Measurements from ENCODE around the gene SFRP2. TPM values are rescaled to one million over a fixed set of nuclear protein-coding genes. Genes with fewer than 3 reads are reported as not detected.

The SFRP2 gene
- total and polyA plus RNA-seq, 4 donors, result 0.08 to 0.09 TPM; not detected in 2

DNA sequence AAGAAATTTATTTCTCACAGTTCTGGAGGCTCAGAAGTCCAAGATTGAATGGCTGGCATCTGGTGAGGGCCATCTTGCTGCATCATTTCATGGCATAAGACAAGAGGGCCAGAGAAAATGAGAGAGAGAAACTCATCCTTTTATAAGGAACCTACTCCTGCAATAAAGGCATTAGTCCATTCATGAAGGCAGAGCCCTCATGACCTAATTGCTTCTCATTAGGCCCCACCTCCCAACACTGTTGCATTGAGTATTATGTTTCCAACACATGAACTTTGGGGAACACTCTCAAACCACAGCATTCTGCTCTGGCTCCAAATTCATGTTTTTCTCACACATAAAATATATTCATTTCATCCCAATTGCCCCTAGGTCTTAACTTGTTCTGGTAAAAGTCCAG, 43.2 kb downstream of the SFRP2 start:
- H3K36me3 ChIP-seq (ENCODE audit: control insufficient read depth in 4 of 4, insufficient read depth in 3 of 4, low read depth in 1 of 4, low read length in 3 of 4), result no peaks in the 10 kb centered on the region
- H3K4me1 ChIP-seq (ENCODE audit: control insufficient read depth in 4 of 4, insufficient read depth in 4 of 4, low read length in 3 of 4), result no peaks in the 10 kb centered on the region
- H3K27ac ChIP-seq (ENCODE audit: low read depth in 1 of 2, low read length in 2 of 2), result no peak overlapping the region

DNA sequence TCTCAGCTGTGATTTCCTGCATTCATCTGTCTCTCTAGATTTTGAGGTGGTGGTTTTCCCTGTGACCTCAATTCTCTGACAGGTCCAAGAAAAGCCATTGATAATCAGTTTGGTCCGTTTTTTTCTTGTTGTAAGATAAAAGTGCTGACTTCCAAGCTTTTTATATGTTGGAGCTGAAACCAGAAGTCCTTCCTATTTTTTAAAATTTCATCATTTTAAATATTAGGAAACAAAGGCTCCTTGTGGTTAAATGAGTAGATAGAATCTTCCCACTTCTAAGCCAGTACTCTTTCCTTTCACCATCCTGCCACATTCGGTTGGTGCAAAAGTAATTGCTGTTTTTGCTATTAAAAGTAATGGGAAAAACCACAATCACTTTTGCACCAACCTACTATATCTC, 47.3 kb downstream of the SFRP2 start:
- H3K27ac ChIP-seq (ENCODE audit: low read depth in 1 of 2, low read length in 2 of 2), result no peak overlapping the region
- WGBS, result 66% methylated on average over 2 of the region's 2 CpGs
- no peaks in the 10 kb centered on the region for H3K27me3 ChIP-seq (ENCODE audit: control insufficient read depth in 4 of 4, insufficient read depth in 4 of 4, low read length in 3 of 4)
- peaks cover 2 to 5% (median 3%) of the 10 kb centered on the region in 4 donors for H3K9me3 ChIP-seq (ENCODE audit: control insufficient read depth in 4 of 4, low read length in 3 of 4)
- no peak overlapping the region for H3K9ac ChIP-seq (ENCODE audit: low read depth in 1 of 2, low read length in 2 of 2)
- DNase-seq (ENCODE audit: low spot score), result no peak
- no peak overlapping the region for H3K4me3 ChIP-seq (ENCODE audit: low read depth in 1 of 3, low read length in 3 of 3)
- no peaks in the 10 kb centered on the region for H3K36me3 ChIP-seq (ENCODE audit: control insufficient read depth in 4 of 4, insufficient read depth in 3 of 4, low read depth in 1 of 4, low read length in 3 of 4)
- H3K4me1 ChIP-seq (ENCODE audit: control insufficient read depth in 4 of 4, insufficient read depth in 4 of 4, low read length in 3 of 4), result no peaks in the 10 kb centered on the region
- TF ChIP-seq HNF4G (IDR thresholded peaks at IDR 0.05), result no peak
- no peak for TF ChIP-seq FOXA1 (IDR thresholded peaks at IDR 0.05)
- no peak for TF ChIP-seq YY1 (IDR thresholded peaks at IDR 0.05)
- TF ChIP-seq, protein P1, sequence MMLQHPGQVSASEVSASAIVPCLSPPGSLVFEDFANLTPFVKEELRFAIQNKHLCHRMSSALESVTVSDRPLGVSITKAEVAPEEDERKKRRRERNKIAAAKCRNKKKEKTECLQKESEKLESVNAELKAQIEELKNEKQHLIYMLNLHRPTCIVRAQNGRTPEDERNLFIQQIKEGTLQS (IDR thresholded peaks at IDR 0.05), result no peak
- TF ChIP-seq EGR1 (IDR thresholded peaks at IDR 0.05; ENCODE audit: low read depth in 2 of 2), result no peak
- no peak for TF ChIP-seq TAF1 (conservative IDR thresholded peaks at IDR 0.05)
- TF ChIP-seq NR2F2 (IDR thresholded peaks at IDR 0.05), result no peak
- no peak for TF ChIP-seq SP1 (IDR thresholded peaks at IDR 0.05)
- TF ChIP-seq HNF4A (conservative IDR thresholded peaks at IDR 0.05), result no peak
- no peak for TF ChIP-seq FOXA2 (IDR thresholded peaks at IDR 0.05)
- no peak for TF ChIP-seq GABPA (IDR thresholded peaks at IDR 0.05 in 1 of 2, conservative IDR thresholded peaks at IDR 0.05 in 1 of 2)
- TF ChIP-seq RAD21 (IDR thresholded peaks at IDR 0.05), result no peak
- TF ChIP-seq, protein P2, sequence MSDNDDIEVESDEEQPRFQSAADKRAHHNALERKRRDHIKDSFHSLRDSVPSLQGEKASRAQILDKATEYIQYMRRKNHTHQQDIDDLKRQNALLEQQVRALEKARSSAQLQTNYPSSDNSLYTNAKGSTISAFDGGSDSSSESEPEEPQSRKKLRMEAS (IDR thresholded peaks at IDR 0.05), result no peak
- TF ChIP-seq JUND (IDR thresholded peaks at IDR 0.05), result no peak
- TF ChIP-seq RXRA (IDR thresholded peaks at IDR 0.05), result no peak
- TF ChIP-seq, protein P3, sequence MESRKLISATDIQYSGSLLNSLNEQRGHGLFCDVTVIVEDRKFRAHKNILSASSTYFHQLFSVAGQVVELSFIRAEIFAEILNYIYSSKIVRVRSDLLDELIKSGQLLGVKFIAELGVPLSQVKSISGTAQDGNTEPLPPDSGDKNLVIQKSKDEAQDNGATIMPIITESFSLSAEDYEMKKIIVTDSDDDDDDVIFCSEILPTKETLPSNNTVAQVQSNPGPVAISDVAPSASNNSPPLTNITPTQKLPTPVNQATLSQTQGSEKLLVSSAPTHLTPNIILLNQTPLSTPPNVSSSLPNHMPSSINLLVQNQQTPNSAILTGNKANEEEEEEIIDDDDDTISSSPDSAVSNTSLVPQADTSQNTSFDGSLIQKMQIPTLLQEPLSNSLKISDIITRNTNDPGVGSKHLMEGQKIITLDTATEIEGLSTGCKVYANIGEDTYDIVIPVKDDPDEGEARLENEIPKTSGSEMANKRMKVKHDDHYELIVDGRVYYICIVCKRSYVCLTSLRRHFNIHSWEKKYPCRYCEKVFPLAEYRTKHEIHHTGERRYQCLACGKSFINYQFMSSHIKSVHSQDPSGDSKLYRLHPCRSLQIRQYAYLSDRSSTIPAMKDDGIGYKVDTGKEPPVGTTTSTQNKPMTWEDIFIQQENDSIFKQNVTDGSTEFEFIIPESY (IDR thresholded peaks at IDR 0.05), result no peak

More for the DNA sequence above, 43.2 kb downstream of the SFRP2 start:
- no peak for TF ChIP-seq TAF1 (conservative IDR thresholded peaks at IDR 0.05)
- TF ChIP-seq NR2F2 (IDR thresholded peaks at IDR 0.05), result no peak
- TF ChIP-seq JUND (IDR thresholded peaks at IDR 0.05), result no peak
- no peak for TF ChIP-seq RAD21 (IDR thresholded peaks at IDR 0.05)
- TF ChIP-seq, protein P2 (IDR thresholded peaks at IDR 0.05), result no peak
- no peak for TF ChIP-seq RXRA (IDR thresholded peaks at IDR 0.05)
- TF ChIP-seq, protein P1 (IDR thresholded peaks at IDR 0.05), result no peak
- TF ChIP-seq FOXA2 (IDR thresholded peaks at IDR 0.05), result no peak
- TF ChIP-seq, protein P4, sequence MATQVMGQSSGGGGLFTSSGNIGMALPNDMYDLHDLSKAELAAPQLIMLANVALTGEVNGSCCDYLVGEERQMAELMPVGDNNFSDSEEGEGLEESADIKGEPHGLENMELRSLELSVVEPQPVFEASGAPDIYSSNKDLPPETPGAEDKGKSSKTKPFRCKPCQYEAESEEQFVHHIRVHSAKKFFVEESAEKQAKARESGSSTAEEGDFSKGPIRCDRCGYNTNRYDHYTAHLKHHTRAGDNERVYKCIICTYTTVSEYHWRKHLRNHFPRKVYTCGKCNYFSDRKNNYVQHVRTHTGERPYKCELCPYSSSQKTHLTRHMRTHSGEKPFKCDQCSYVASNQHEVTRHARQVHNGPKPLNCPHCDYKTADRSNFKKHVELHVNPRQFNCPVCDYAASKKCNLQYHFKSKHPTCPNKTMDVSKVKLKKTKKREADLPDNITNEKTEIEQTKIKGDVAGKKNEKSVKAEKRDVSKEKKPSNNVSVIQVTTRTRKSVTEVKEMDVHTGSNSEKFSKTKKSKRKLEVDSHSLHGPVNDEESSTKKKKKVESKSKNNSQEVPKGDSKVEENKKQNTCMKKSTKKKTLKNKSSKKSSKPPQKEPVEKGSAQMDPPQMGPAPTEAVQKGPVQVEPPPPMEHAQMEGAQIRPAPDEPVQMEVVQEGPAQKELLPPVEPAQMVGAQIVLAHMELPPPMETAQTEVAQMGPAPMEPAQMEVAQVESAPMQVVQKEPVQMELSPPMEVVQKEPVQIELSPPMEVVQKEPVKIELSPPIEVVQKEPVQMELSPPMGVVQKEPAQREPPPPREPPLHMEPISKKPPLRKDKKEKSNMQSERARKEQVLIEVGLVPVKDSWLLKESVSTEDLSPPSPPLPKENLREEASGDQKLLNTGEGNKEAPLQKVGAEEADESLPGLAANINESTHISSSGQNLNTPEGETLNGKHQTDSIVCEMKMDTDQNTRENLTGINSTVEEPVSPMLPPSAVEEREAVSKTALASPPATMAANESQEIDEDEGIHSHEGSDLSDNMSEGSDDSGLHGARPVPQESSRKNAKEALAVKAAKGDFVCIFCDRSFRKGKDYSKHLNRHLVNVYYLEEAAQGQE (IDR thresholded peaks at IDR 0.05), result no peak
- TF ChIP-seq, protein P3 (IDR thresholded peaks at IDR 0.05), result no peak
- TF ChIP-seq FOXA1 (IDR thresholded peaks at IDR 0.05), result no peak
- no peak for TF ChIP-seq HNF4A (conservative IDR thresholded peaks at IDR 0.05)
- TF ChIP-seq YY1 (IDR thresholded peaks at IDR 0.05), result no peak
- no peak for TF ChIP-seq EGR1 (IDR thresholded peaks at IDR 0.05; ENCODE audit: low read depth in 2 of 2)
- no peaks in the 10 kb centered on the region for H3K27me3 ChIP-seq (ENCODE audit: control insufficient read depth in 4 of 4, insufficient read depth in 4 of 4, low read length in 3 of 4)
- no peak for DNase-seq (ENCODE audit: low spot score)
- no peak overlapping the region for H3K4me3 ChIP-seq (ENCODE audit: low read depth in 1 of 3, low read length in 3 of 3)
- no peak overlapping the region for H3K9ac ChIP-seq (ENCODE audit: low read depth in 1 of 2, low read length in 2 of 2)
- H3K9me3 ChIP-seq (ENCODE audit: control insufficient read depth in 4 of 4, low read length in 3 of 4), result peaks cover 1 to 3% (median 2%) of the 10 kb centered on the region in 4 donors
